Progenitor cell of endocrine pancreas (in vitro differentiated cells): ENCODE data around the gene KRTAP3-3. TPM values are rescaled to one million over a fixed set of nuclear protein-coding genes. Genes with fewer than 3 reads are reported as not detected.
A peak's percentile ranks its signal among the peaks of the same experiment; 100 is the strongest.

Experiments
- DNase-seq: peaks from one replicate; pipeline ENCODE4 v3.0.0; 2021; ENCODE audit warnings: low spot score; ENCODE audit not compliant: unreplicated experiment
- H3K27ac Mint-ChIP-seq: 2 replicates; pipeline ENCODE4 v1.8.0; 2021; ENCODE audit warnings: mild to moderate bottlenecking, moderate library complexity, mixed read lengths
- H3K27me3 Mint-ChIP-seq: 2 replicates; pipeline ENCODE4 v1.8.0; 2021; ENCODE audit warnings: mixed read lengths
- H3K36me3 Mint-ChIP-seq: 2 replicates; pipeline ENCODE4 v1.8.0; 2022; ENCODE audit warnings: mixed read lengths; ENCODE audit not compliant: insufficient read depth
- H3K4me1 Mint-ChIP-seq: 2 replicates; pipeline ENCODE4 v1.8.0; 2021; ENCODE audit warnings: low read depth, mixed read lengths
- H3K4me3 Mint-ChIP-seq: 2 replicates; pipeline ENCODE4 v1.8.0; 2021; ENCODE audit warnings: low read depth, mild to moderate bottlenecking, moderate library complexity, mixed read lengths
- H3K9me3 Mint-ChIP-seq: 2 replicates; pipeline ENCODE4 v1.8.0; 2021; ENCODE audit warnings: low read depth, mixed read lengths
- total RNA-seq: library from RNA; stranded (reverse); gene quantifications from 2 replicates; pipeline ENCODE4 v1.2.1, GENCODE V29; 2021
- TF ChIP-seq, protein P1 (sequence below): fragments of 200-600 bp; sonication (generic); IDR thresholded peaks from one replicate; pipeline ENCODE4 v1.5.0; 2021; ENCODE audit warnings: antibody characterized with exemption, mild to moderate bottlenecking; ENCODE audit not compliant: unreplicated experiment

Gene KRTAP3-3
- total RNA-seq, 1 donor from 2014 or later = not detected

DNA sequence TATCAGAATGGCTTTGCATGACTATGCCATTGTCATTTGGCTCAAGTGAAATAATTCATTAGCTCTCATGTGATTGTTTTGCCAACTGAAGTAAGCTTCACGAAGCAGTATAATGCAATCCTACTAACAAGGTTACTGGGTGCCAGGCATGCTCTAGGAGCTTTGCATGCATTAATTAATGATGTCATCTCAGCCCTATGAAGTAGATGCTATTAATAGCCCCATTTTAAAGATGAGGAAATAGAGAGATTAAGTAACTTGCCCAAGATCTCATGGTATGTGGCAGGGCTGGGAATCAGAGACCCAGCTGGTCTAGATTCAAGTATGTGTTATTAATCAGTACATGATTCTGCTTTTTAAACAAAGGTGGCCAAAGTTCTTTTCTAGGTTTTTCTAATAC is 41.3 kb downstream of the KRTAP3-3 start:
- Mint-ChIP-seq H3K9me3 (no peaks in the 10 kb centered on the region), H3K4me3 (no peak overlapping the region), H3K27ac (no peak overlapping the region), H3K4me1 (peaks cover 37% of the 10 kb centered on the region), H3K36me3 (no peaks in the 10 kb centered on the region), H3K27me3 (no peaks in the 10 kb centered on the region)
- TF ChIP-seq, protein P1, sequence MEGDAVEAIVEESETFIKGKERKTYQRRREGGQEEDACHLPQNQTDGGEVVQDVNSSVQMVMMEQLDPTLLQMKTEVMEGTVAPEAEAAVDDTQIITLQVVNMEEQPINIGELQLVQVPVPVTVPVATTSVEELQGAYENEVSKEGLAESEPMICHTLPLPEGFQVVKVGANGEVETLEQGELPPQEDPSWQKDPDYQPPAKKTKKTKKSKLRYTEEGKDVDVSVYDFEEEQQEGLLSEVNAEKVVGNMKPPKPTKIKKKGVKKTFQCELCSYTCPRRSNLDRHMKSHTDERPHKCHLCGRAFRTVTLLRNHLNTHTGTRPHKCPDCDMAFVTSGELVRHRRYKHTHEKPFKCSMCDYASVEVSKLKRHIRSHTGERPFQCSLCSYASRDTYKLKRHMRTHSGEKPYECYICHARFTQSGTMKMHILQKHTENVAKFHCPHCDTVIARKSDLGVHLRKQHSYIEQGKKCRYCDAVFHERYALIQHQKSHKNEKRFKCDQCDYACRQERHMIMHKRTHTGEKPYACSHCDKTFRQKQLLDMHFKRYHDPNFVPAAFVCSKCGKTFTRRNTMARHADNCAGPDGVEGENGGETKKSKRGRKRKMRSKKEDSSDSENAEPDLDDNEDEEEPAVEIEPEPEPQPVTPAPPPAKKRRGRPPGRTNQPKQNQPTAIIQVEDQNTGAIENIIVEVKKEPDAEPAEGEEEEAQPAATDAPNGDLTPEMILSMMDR = no peak
- no peak for DNase-seq

DNA sequence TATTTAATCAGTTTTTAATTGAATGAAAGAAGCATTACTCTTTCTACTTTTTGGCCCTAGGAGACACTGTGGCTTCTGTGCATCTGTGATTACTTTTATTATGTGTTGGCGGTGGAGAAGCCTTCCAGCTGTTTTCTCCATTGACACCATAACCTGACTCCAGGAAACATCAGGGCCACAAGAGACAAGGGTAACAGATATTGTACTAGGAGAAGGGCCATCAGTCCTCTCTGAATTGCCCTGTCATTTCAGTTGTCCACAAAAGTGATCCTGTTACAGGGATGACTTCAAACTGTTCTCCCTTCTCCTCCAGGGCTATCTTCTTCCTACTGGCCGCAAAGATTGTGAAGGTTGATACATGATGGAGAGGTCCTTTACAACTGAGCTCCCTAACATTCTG is 41.8 kb downstream of the KRTAP3-3 start:
- Mint-ChIP-seq H3K4me1 (peaks cover 33% of the 10 kb centered on the region), H3K27ac (no peak overlapping the region), H3K27me3 (no peaks in the 10 kb centered on the region), H3K36me3 (no peaks in the 10 kb centered on the region), H3K4me3 (no peak overlapping the region), H3K9me3 (no peaks in the 10 kb centered on the region)
- TF ChIP-seq, protein P1 = no peak
- DNase-seq = no peak

DNA sequence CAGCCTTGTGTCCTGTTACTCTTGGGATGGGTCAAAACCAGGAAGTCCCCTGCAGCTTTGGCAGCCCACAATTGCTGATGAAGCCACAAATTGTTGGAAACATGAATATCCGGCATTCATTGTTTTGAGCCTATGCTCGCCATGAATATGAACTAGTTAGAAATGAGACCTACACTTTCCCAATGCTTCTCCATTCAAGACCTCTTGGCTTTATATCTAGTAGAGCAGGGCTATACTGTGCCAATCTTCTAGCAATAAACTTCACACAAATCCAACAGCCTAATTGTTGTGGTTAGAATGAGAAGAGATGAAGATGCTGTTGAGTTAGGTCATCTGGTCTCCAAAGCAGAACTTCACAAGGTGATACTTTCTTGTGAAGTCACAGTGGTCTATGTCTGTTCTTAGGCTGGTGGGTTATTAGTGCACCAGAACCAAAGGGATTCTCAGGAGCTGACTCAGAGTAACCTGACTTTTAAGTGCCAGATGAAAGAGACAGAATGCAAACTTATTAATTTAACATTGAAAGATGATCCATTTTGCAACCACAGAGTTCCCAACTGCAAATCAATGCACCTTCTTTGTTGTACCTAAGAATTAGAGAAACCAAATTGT is 42.8 kb downstream of the KRTAP3-3 start:
- Mint-ChIP-seq H3K36me3 (no peaks in the 10 kb centered on the region), H3K27ac (no peak overlapping the region), H3K4me1 (peaks cover 22% of the 10 kb centered on the region), H3K9me3 (no peaks in the 10 kb centered on the region), H3K4me3 (no peak overlapping the region), H3K27me3 (no peaks in the 10 kb centered on the region)
- no peak for DNase-seq
- TF ChIP-seq, protein P1 = no peak

DNA sequence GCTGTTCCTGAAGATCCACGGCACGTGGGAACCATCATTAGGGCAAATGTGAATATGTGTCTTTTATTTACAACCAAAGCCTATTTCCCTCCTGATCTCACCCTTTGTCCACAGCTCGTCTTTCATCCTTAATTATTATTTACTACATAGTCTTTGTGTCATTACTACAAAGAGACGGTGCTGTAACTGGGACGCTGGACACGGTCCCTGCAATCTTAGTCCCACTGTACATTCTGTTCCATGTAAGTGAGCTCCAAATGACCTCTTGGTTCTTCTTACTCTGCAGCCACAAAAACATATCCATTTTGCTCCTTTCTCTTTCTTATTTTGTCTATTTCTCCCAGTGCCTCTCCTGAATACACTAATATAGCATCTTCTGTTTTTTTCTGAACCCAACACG is 43.8 kb downstream of the KRTAP3-3 start:
- Mint-ChIP-seq H3K4me3 (no peak overlapping the region), H3K27ac (no peak overlapping the region), H3K9me3 (no peaks in the 10 kb centered on the region), H3K4me1 (peaks cover 20% of the 10 kb centered on the region), H3K27me3 (no peaks in the 10 kb centered on the region), H3K36me3 (no peaks in the 10 kb centered on the region)
- TF ChIP-seq, protein P1 = no peak
- DNase-seq = no peak

DNA sequence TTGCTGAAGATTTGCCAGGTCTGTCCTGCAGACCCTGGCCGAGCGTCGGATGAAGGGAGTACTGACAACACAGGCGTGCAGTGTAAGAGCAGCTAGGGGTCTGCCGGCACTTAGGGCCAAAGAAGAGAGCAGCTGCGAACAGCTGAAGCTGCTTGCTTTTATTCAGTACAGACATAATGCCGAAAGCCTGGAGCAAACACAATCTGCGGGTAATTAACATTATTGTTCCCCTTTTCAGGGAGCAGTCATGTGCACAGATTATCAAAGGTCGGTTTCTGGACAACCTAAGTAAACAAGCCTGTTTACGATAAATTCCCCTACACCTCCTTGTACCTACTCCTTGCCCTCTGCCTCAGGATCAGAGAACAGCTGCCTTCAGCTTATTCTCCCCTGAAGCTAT is 44.5 kb downstream of the KRTAP3-3 start:
- H3K4me3 Mint-ChIP-seq = no peak overlapping the region
- H3K36me3 Mint-ChIP-seq = no peaks in the 10 kb centered on the region
- peaks cover 22% of the 10 kb centered on the region for H3K4me1 Mint-ChIP-seq
- TF ChIP-seq, protein P1 = no peak
- DNase-seq = no peak
- H3K27me3 Mint-ChIP-seq = no peaks in the 10 kb centered on the region
- no peaks in the 10 kb centered on the region for H3K9me3 Mint-ChIP-seq
- peak overlapping the region; percentile 77 for H3K27ac Mint-ChIP-seq
